ENCODE results near the gene PABPN1L.

Gene PABPN1L

DNA sequence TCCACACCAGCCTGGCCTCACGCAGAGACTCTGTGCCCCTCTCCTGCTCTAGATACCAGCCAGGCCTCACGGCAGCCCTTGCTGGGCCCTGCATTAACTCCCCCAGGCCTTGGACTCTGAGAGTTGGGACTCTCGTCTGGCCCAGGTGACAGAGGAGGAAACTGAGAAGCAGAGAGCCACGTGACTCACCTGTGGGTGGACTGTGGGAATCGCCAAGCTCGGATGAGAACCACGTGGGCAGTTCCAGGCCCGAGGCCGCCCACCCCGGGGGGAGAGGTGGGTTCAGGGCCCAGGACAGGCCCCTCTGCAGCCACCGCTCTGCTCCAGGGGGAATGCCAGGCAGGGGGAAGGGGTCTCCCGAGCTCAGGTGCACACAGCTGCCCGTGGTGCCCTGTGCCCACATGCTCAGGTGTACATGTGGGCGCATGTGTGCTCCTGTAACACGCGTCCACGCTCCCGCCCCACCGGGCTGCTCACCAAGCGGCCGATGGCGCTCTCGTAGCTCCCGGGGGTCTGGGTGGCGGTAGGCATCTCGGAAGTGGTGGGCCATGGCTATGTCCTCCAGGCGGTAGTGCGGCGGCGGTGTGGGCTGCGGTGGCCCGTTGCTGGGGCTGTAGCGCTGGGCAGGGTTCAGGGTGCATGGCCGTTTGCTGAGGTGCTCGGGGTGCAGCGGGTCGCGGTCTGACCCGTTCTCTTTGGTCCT is 18.3 kb upstream of the PABPN1L start:
- no peak for DNase-seq (ENCODE audit: low read depth in 2 of 2)

GRCh38 chr16:88883946-88884345 is 17.5 kb upstream of the PABPN1L start:
- no peak for DNase-seq (ENCODE audit: low read depth in 2 of 2)

- no peak for DNase-seq (ENCODE audit: low read depth in 2 of 2)
These were observed 16.8 kb upstream of the PABPN1L start for GRCh38 chr16:88883117-88883895.

DNA sequence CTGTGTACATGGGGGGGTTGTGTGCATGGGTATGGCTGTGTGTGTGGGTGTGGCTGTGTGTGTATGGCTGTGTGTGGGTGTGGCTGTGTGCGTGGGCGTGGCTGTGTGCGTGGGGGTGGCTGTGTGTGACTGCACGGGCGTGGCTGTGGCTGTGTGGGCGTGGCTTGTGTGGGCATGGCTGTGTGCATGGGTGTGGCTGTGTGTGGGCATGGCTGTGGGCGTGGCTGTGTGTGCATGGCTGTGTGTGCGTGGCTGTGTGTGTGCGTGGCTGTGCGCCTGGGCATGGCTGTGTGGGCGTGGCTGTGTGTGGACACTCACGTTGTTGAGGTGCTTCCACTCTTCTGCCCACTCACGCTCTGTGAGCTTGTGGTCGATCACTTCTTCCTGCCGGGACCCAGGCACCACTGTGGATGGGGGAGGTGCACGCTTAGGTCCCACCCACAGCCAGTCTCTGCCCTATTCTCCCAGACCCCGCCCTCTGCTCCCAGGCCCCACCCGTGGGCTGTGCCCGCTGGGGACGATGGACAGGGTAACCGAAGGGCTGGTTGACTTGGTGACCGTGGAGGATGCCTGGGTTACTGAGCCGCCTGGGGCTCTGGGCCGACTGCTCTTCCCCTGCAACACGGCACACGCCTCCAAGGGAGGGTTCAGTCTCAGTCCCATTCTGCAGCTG is 16.0 kb upstream of the PABPN1L start:
- peak in 1 of 2 donors; percentile 3 for DNase-seq (ENCODE audit: low read depth in 2 of 2)

GRCh38 chr16:88881675-88882357 is 15.4 kb upstream of the PABPN1L start:
- DNase-seq (ENCODE audit: low read depth in 2 of 2) = no peak

GRCh38 chr16:88881007-88881615 is 14.7 kb upstream of the PABPN1L start:
- DNase-seq (ENCODE audit: low read depth in 2 of 2) = no peak

DNA sequence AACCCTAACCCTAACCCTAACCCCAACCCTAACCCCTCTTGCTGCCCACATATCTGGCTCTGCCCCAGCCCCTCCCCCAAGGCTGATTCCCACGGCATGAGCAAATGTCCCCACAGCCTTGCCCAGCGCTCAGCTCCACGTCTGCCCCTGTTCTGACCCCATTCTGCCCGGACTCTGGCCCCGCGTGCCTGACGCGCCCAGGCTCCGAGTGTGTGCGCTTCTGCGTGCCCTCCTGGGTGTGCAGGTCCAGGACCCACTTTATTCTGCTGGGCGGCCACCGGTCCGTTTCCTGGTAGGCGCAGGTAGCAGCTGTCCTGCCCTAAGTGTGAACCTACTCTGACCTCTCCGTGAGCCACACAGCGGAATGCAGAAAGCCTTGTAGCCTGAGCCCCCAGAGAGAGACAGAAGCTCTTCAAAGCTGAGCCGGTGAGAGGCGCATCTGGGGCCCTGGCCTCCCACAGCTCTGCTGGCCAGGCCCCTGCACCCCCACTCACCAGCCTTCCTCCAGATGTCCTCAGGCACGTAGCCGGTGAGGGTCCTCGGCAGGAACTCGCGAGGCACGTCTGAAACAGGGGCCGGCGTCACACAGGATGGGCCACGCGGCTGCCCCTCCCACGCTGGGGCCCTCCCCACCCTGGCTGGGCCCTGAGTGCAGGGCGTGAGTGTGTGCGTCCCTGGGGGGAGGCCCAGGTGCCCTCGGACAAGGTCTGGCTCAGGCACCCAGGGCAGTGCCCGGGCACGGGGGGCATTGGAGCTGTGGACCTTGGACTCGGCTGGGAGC is 14.0 kb upstream of the PABPN1L start:
- DNase-seq (ENCODE audit: low read depth in 2 of 2) = no peak

DNA sequence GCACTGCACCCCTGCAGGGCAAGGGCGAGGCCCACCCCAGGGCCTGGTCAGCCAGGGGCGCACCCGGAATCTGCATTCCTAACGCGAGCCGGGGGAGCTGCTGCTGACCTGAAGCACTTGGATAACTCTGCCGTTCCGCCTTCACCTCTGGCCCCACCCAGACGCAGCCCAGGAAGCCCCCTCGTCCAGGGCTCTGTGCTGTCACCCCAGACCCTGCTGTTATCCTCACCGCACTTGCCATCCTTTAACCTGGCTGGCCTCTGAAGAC is 13.3 kb upstream of the PABPN1L start:
- DNase-seq (ENCODE audit: low read depth in 2 of 2) = no peak

DNA sequence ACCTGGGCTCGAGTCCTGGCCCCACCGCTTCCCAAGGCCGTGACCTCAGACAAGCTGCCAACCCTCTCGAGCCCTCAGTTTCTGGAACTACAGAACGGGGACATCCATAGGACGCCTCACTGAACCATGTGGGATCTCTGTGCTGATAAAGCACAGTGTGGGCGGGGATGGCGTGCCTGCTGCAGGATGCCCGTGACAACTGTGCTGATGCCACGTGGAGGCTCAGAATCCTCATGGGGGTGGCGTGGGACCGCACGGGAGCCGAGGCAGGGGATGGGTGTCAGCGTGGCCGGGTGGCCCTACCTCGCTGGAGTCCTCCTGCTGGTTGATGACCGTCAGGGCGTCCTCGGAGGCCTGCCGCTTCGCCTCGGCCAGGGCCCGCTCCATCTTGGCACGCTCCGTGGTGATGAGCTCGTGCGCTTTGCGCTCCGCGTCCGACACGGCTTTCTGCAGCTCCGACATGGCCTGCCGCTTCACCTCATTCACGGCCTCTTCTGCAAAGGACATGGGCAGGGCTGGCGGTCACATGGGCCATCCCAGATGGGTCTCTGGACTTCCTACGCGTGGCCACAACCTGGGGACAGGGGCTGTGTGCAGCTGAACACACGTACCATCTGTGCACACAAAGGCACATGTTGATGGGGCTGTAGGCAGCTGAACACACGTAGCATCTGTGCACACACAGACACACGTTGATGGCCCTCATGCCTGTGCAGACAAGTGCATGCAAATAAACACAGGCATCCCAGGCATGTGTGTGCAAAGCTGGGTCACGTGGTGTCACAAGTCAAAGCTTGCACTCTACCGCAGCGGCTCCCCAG is 12.7 kb upstream of the PABPN1L start:
- no peak for DNase-seq (ENCODE audit: low read depth in 2 of 2)

DNA sequence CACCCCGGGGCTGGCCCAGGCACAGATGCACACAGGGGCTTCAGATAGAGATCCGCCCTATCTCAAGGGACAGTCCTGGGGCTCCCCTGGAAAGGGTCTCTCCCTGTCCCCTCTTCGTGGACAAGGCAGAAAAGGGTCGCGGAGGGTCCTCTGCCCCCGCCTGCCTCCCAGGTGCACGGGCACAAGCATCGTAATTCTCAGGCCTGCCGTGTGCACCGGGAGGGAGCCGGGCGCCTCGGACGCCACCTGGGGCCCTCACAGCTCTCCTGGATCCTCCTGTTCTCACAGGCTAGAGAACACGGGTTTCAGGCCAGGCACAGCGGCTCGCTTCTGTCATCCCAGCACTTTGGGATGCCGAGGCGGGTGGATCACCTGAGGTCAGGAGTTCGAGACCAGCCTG is 11.9 kb upstream of the PABPN1L start:
- DNase-seq (ENCODE audit: low read depth in 2 of 2) = no peak

DNA sequence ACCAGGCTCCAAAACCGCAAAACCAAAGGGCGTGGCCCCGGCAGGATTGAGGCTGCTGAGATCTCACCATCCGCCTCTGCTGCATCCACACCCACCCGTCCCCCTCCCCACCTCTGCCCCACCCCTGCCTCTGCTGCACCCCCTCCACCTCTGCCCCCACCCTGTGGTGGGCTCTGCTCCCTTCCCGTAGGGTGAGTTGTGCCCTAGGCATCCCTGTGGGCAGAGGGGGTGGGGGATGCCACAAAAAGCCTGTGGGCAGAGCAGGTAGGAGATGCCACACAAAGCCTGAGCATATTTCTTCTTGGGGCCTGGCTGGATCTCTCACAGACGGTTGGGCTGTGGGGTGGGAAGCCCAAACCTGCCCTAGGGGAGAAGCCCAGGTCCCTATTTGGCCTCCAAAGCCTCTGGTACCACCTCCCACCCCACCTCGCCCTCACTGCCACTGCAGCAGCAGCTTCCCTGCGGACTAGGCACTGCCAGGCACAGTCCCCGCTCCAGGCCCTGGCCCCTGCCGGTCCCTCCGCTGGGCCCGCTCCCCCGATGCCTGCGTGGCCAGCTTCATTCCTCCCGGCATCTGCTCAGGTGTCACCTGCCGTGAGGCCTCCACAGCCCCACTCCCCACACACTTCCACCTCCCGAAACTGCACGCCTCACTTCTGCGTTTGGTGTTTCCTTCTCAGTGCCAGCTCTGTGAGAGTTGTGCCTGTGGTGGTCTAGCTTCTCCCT is 11.3 kb upstream of the PABPN1L start:
- no peak for DNase-seq (ENCODE audit: low read depth in 2 of 2)

DNA sequence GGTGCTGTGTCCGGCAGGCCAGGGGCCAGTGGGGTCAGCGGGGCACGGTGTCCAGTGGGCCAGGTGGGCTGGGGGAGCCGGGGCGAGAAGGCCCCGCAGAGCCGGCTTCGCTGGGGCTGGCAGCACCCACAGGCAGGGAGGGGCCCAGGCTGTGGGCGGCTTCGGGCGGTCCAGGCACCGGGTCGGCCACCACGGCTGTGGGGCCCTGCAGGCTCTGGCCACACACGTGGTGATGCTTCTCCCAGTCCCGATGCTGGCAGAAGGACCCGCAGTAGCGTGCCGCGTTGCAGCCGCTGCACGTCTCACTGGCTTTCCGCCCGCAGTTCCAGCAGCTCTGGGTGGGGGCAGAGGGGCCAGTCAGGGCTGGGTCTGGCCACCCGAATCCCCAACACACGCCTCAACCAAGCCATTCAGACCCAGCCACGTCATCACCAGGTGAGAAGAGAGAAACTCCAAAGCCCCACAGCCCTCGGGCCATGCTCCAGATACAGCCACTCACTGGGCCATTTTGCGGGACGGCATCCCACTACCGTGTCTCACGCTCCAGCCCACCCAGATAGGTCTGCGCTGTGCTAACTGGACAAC is 10.6 kb upstream of the PABPN1L start:
- no peak for DNase-seq (ENCODE audit: low read depth in 2 of 2)

DNA sequence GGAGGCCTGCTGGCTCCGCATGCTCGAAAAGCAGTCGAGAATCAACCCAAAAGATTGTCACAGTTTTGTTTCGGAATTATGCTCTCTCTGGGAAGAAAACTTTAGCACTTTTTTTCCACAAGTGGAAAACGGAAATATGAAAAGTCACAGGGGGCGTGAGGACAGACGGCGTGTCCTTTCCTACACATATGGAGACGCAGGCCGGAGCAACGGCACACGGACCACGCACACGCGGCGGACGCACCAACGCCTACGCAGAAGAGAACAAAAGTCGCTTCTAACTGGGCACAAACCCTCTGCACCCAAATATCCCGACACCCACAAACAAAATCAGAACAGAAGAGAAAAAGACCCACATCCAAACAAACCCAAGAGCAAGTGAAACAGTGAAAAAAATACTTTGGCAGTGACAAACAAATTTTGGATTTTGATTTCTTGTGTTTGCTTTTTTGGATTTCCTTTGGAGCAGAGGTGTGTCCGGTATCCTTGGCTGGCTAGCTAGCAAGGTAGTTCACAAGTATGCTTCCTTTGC is 9.3 kb upstream of the PABPN1L start:
- no peak for DNase-seq (ENCODE audit: low read depth in 2 of 2)

DNA sequence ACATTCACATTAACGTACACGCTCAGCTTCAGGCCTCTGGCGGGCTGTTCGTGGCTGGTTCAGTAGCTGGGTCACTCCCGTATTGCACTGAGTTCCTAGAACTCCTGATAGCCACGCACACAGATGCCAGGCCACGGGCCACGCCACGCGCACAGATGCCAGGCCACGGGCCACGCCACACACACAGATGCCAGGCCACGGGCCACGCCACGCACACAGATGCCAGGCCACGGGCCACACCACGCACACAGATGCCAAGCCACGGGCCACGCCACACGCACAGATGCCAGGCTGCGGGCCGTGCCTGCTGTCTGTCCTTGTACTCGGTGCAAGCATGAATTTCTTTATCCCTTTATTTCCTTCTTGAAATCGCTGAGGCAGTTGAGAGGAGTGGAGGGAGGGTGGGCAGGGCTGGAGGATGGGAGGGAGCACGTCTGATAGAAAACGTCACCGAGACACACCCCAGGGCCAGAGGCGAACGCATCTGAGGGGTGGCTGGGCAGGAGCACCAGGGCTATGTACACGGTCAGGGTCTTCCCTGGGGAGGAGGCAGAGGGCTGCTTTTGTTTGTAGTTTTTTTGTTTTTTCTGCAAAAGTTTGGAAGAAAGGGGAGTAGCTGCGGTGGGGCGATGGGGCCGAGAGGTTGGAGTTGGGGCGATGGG is 8.6 kb upstream of the PABPN1L start:
- no peak for DNase-seq (ENCODE audit: low read depth in 2 of 2)

- DNase-seq (ENCODE audit: low read depth in 2 of 2) = no peak
These were observed 6.3 kb upstream of the PABPN1L start for GRCh38 chr16:88872650-88873331.

DNA sequence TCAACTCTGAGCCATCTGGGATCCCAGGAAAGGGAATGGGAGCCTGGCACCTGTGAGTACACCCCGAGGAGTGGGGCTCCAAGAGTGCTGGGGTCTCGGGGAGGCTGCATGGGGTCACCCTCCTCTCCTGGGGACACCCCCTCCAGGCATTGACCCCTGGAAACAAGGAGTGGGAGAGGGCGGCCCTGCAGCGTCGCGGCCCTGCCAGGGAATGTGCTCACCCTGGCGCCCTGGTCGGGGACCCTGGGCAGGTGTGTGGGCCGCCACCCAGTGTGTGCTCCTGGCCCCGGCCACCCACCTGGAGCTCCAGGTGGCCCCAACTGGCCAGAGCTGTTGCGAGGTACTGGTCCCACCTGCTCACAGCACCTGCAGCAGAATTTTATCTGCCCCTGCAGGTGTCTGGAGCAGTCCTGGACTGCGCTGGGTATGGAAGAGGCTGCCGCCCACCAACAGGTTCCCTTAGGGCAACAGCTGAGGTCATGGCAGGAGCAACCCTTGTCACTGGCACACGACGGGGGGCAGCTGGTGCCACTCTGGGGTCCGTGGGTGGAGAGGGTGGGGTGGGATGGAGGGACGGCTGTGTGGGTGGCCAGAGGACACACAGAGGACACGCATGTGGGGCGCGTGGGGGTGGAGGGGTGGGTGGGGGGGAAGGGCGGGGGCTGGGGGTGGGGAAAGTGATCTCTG is 5.4 kb upstream of the PABPN1L start:
- no peak for DNase-seq (ENCODE audit: low read depth in 2 of 2)

GRCh38 chr16:88871349-88871702 is 4.9 kb upstream of the PABPN1L start:
- no peak for DNase-seq (ENCODE audit: low read depth in 2 of 2)
